HG03342 (cell line): ENCODE data around the gene GPR179.

Source experiments
- ATAC-seq: cut with Tn5 transposase; IDR thresholded peaks from one replicate; pipeline ENCODE4 v1.9.1; 2021; ENCODE audit warnings: mild to moderate bottlenecking, moderate library complexity; ENCODE audit not compliant: unreplicated experiment

GPR179 gene

DNA sequence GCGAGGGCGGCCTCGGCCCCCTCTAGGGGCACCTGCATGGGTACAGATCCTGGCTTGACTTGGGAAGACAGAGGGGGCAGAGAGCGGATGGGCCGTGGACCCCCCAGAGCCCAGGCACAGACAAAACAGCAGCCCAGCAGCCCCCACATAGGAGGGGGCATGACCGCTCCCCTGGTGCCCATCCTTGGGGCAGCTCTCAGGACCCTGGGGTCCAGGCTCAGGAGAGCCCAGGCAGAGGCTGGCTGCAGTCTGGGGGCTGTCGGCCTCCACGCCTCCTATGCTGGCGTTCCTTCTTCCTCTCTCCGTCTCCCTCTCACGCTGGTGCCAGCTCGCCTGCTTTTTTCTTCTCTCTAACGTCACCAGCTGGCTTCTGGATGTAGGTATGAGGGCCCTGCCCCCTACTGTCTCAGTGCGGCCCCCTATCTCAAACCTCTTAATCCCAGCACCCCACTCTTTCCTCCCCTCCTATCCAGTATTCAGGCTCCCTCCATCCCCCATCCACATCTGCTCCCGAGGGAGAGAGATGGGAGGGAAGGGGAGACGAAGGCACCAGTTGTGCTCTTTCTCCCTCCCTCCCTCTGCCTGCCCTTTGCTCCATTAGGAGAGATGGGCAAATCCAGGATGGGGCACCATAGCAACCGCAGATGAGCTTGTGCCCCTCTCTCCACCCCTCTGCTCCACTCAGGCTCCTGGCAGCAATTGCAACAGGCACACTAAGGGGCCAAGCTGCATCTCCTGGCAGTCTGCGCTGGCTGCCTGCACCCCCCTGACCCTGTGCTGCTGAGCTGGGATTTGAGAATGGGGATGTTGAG is at the start of gene GPR179:
GPR179 (minus strand) TSS at position 349 of the 812 bp plus-strand sequence; CDS start at position 182, 167 bp downstream.
- ATAC-seq: no peak

DNA sequence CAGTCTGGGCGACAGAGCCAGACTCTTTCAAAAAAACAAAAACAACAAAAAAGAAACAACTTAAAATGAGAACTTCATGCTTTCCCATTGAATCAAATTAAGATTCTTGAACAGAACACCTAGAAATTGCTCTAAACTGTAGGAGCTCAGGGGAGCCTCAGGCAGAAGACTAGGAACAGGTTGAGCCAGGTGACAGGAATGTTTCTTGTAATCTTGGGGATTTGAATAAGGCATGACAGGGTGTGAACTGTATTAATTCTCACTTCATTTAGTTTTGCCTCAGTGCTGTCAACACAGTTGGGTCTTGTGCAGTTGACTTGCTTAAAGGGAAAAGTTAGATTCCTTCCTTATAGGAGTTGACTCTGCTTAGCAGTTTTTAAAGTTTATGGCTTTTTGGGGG is 35.7 kb upstream of the GPR179 start:
- ATAC-seq: no peak

DNA sequence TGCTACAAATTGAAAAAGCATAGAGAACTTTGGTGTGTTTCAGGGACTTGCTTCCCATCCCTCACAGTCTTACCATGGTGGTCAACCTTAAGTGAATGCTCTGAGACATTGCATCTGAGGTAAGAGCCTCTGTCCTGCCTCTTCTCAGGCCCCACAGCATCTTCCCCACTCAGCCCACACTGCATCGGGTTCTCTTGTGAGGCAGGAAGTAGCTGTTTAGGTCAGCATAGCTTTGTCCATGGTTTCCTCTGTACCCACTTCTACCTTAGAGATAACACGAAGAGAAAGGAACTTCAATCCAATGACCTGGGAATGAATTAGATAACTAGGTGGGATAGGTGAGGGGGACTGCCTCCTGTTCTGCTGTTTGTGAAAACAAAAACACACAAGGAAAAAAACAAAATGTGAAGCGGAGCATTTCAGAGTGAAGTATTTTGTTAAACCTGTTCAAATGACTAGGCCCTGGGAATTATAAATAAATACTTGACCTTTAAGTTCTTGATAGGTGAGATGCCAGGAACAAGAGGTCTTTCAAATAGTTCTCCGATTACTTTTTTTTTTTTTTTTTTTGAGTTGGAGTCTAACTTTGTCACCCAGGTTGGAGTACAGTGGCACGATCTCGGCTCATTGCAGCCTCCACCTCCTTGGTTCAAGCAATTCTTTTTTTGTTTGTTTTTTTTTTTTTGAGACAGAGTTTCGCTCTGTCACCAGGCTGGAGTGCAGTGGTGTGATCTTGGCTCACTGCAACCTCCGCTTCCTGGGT is 25.5 kb upstream of the GPR179 start:
- no peak for ATAC-seq

DNA sequence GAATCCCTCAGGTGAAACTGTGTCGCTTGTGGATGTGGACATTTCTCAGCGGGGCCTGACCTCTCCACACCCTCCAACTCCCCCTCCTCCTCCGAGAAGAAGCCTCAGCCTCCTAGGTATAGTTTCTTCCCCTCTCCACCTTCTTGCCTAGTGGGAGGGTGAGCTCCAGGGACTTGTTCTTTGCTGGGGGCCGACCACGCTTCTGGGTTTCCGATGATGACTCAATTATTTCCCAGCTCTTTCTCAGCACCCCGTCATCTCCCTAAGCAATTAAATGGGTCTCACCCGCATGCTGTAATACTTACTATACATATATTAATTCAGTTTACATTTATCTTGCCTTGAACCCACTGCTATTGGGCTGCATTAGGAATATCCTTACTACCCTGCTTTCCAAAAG is 21.0 kb upstream of the GPR179 start:
- no peak for ATAC-seq

- ATAC-seq: no peak
Observed at GRCh38 chr17:38363016-38363415, 19.3 kb upstream of the GPR179 start.

DNA sequence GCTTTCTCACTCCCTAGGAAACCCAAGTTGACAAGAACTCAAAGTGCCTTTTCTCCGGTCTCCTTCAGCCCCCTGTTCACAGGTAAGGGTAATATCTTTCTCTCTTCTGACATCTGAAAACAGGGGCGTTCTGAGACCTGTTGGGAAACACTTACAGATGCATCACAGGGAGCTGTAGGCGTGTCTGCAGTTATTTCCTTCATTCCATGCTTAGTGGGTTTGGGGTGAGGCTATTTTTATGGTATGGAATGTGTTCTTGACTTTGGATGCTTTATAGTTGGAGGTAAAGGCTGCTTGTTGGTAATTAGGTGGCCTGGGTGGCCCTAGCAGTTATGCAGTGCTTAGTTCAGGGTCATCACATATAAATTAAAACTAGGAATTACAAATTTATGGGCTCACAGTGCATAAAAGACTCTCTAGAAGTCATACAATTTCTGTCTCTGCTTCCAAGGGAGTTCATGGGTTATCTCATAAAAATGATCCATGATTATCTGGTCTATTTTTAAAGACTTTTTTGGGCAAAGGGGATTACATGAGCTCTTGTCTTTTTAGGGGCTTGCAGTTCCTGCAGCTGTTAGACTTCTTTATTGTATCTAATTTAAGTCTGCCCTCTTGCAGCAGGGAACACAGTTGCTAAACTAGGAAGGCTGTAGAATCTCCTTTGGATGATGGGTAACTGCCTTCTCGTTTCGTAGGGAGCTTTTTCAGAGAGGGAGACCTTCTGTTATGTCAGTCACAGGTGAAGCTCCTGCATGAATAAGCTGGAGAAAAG is 18.1 kb upstream of the GPR179 start:
- no peak for ATAC-seq

DNA sequence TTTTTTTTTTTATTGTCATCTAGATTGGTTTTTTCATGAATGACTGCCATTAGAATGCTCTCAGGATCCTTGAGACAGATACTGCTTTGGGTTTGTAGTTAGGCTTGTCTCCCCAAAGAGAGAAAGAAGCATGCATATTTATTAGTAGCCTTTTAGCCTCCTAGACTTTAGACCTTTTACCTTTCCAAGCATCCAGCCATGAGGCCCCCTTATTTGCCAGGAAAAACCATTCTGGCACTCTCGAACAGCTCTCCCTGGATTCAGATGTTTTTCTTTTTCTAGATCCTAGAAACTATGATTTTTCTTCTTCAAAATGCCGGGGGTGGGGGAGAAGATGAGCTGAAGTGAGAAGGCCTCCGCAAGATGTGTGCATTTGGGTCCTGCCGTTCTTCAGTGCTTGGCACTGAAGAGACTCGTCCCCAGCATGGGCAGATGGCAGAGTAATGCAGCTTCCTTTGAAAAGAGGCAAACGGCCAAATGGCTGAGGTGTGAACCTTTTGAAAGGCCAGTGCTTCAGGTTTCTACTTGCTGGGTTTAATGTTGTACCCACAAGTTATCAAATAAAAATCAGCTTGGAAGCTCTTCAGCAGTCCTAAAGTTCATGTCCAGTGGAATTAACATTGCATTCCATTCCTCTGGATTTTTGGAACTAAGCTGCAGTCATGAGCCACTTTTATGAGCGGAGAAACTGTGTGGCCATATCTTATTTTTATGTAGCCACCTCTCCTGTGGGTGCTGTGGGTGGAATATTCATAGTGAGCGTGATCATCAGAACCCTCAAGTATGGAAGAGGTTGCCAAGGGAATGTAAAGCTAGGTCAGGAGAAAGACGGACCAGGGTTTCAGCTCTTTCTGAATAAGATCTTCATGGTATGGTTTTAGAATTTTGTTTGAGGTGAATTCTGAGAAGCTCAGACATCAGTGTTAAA is 15.1 kb upstream of the GPR179 start:
- no peak for ATAC-seq

DNA sequence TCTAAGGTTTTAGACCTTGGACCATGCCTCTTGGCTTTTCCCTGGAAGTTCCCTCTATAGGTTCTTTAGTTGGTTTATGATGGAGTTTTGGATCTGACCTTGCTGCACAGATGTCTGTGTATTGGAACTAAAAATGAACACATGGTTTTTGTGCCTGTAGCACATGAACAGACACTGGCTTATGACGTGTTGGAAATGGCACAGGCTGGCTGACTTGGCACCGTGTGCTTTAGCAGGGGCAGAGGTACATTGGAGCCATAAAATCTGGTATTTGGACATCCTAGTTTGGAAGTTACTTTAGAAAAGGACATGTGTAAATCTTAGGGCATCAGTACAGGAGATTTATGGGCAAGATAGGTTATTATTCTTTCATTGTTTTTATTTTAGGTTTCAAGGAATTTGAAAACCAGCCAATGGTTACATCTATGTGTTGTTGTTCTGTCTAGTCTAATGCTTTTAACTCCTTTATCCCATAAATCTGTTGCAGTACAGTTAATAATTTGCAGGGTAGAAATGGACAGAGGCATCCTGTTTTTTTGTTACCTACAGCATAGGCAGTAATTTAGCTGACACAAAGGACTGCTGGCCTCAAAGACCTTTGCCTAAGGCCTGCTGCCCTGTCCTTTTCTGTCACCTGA is 13.8 kb upstream of the GPR179 start:
- ATAC-seq: no peak

- ATAC-seq: no peak
Observed at GRCh38 chr17:38355251-38355650, 11.5 kb upstream of the GPR179 start.

- ATAC-seq: no peak
Observed at GRCh38 chr17:38354466-38354865, 10.7 kb upstream of the GPR179 start.

DNA sequence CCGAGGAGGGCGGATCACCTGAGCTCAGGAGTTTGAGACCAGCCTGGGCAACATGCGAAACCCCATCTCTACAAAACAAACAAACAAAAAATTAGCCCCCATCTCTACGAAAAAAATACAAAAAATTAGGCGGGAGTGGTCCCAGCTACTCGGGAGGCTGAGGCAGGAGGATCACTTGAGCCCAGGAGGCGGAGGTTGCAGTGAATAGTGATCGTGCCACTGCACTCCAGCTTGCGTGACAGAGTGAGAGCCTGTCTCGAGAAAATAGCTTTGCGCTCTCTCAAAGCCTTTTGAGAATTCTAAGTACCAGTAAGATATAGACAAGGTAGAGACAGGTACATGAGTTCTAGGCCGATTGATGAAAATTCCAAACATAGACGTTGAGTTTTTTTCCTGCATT is 9.9 kb upstream of the GPR179 start:
- no peak for ATAC-seq

- no peak for ATAC-seq
Observed at GRCh38 chr17:38353086-38353604, 9.4 kb upstream of the GPR179 start.

GRCh38 chr17:38352245-38353085 is 8.7 kb upstream of the GPR179 start:
- no peak for ATAC-seq

- ATAC-seq: peak; percentile 85
Observed at GRCh38 chr17:38351412-38352222, 7.9 kb upstream of the GPR179 start, which contains the start of gene SOCS7. SOCS7 (plus strand) TSS chr17:38351844; CDS start chr17:38352053, 209 bp downstream.

DNA sequence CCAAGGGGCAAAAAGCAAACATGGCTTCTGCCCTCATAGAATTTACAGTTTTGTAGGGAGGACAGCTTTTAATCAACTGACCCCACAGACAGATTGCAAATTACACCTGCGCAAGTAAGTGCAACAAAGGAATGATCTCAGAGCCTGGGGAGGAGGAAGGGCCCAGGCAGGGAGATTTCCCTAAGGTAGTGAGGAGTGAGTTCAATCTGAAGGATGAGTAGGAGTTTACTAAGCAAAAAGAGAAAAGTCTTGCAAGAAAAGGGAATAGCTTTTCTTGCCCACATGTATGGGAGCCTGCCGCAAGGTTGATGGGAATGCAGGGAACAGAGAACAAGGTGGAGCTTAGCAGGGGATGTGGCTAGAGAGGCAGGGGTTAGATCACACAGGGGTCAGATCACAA is 6.3 kb upstream of the GPR179 start:
- ATAC-seq: no peak

DNA sequence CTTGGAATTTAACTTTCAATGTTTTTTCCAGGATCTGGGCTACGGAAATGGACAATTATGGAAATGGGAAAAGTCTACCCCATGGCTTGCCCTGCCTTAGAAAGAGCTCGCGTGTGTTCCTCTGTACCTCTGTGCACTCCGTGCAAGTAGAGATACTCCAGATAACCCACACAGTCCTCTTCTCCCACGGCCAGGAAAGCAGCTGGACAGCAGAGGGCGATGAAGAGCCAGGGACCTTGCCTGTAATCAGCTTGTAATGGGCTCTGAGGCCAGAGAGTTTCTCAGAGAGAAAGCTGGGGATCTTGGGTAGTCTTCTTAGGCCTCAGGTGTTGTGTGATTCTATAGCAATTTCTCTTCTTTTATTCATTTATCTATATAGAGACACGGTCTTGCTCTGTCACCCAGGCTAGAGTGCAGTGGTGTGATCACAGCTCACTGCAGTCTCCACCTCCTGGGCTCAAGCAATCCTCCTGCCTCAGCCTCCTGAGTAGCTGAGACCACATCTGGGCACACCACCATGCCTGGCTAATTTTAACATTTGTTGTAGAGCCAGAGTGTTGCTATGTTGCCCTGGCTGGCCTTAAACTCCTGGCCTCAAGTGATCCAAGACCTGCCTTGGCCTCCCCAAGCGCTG is 5.5 kb upstream of the GPR179 start:
- ATAC-seq: no peak

GRCh38 chr17:38345743-38346142 is 2.0 kb upstream of the GPR179 start:
- no peak for ATAC-seq

GRCh38 chr17:38344420-38344745 is 627 bp upstream of the GPR179 start:
- ATAC-seq: no peak
